Endothelial cell of umbilical vein (primary cell): Measurements from ENCODE around the gene AKAP8L. TPM values are rescaled to one million over a fixed set of nuclear protein-coding genes. Genes with fewer than 3 reads are reported as not detected.

Experiments
- BruUV-seq: library from RNA; stranded (reverse); fragments of 400-500 nt; replicated peaks from 2 replicates; lab custom pipeline; 2021; lab: Mats Ljungman, UMichigan
- CTCF ChIA-PET: fragments of 300-600, 350-600 bp; sonication (Branson Sonifier 250); formaldehyde crosslinking; loops from one replicate; lab custom pipeline; 2021; ENCODE audit warnings: antibody characterized with exemption, inconsistent platforms; lab: Charles Lee
- POLR2A ChIA-PET: fragments of 300-600, 350-600 bp; sonication (Branson Sonifier 250); formaldehyde crosslinking; loops from one replicate; lab custom pipeline; 2021; ENCODE audit warnings: antibody characterized with exemption, inconsistent platforms; lab: Charles Lee
- DNase-seq: peaks from one replicate; pipeline ENCODE4 v3.0.0-alpha.2; 2011; ENCODE audit warnings: low read depth, low spot score
- FAIRE-seq: peaks from 2 replicates; lab custom pipeline; 2011; peaks lifted over from hg19 to GRCh38; lab: Jason Lieb, UNC
- H2AFZ ChIP-seq: 2 replicates; pipeline ENCODE4 v1.6.0; 2012; ENCODE audit warnings: low read depth, low read length, control low read depth, inconsistent platforms
- H3K27ac ChIP-seq: 2 replicates; pipeline ENCODE4 v1.5.1; 2011; ENCODE audit warnings: low read depth, mild to moderate bottlenecking, control low read depth, low read length, moderate library complexity; ENCODE audit not compliant: insufficient read depth
- H3K27me3 ChIP-seq, 2 experiments: 2 replicates each; pipeline versions ENCODE4 v1.6.0 to v1.6.1; 2011; ENCODE audit warnings: low read length in 2 of 2, mixed read lengths in 1 of 2; ENCODE audit not compliant: control insufficient read depth in 2 of 2, insufficient read depth in 2 of 2
- H3K36me3 ChIP-seq, 2 experiments: 2 replicates in 1 of 2; 3 replicates in 1 of 2; pipeline ENCODE4 v1.5.1; 2011; ENCODE audit warnings: low read length in 2 of 2, mild to moderate bottlenecking in 1 of 2, moderate library complexity in 1 of 2; ENCODE audit not compliant: control insufficient read depth in 2 of 2, insufficient read depth in 2 of 2; ENCODE audit errors: extremely low read depth in 1 of 2
- H3K4me1 ChIP-seq: 3 replicates; pipeline ENCODE4 v1.5.1; 2011; ENCODE audit warnings: mild to moderate bottlenecking, low read length; ENCODE audit not compliant: control insufficient read depth, insufficient read depth; ENCODE audit errors: extremely low read depth
- H3K4me2 ChIP-seq: 2 replicates; pipeline ENCODE4 v1.6.1; 2011; ENCODE audit warnings: low read length, control low read depth, mixed read lengths; ENCODE audit not compliant: insufficient read depth
- H3K4me3 ChIP-seq, 3 experiments: fragments of 200-600 bp in 1 of 3; sonication (generic), shearing (Covaris generic) in 1 of 3; replicated peaks in 1 of 3; 2 replicates each; pipeline ENCODE4 v1.5.1; 2011 to 2016; ENCODE audit warnings: control low read depth in 3 of 3, low read length in 3 of 3, mild to moderate bottlenecking in 2 of 3, inconsistent platforms in 1 of 3, low read depth in 1 of 3, moderate library complexity in 1 of 3; ENCODE audit not compliant: insufficient read depth in 1 of 3
- H3K79me2 ChIP-seq: 2 replicates; pipeline ENCODE4 v1.6.0; 2012; ENCODE audit warnings: low read length, inconsistent platforms; ENCODE audit not compliant: control insufficient read depth, insufficient read depth
- H3K9ac ChIP-seq: replicated peaks from 2 replicates; pipeline ENCODE3; 2011; ENCODE audit warnings: low read length, control low read depth; ENCODE audit not compliant: insufficient read depth; ENCODE audit errors: extremely low read depth
- H3K9me1 ChIP-seq: replicated peaks from 3 replicates; pipeline ENCODE4 v1.6.0; 2011; ENCODE audit warnings: mild to moderate bottlenecking, low read length; ENCODE audit not compliant: control insufficient read depth, insufficient read depth; ENCODE audit errors: extremely low read depth
- H3K9me3 ChIP-seq: replicated peaks from 2 replicates; pipeline ENCODE4 v1.5.1; 2012; ENCODE audit warnings: low read length, inconsistent platforms; ENCODE audit not compliant: control insufficient read depth, insufficient read depth
- H4K20me1 ChIP-seq: replicated peaks from 2 replicates; pipeline ENCODE3; 2011; ENCODE audit warnings: mild to moderate bottlenecking, low read length; ENCODE audit not compliant: control insufficient read depth, insufficient read depth; ENCODE audit errors: extremely low read depth
- EZH2 ChIP-seq: IDR thresholded peaks from 2 replicates; pipeline ENCODE4 v1.6.1; 2012; ENCODE audit warnings: borderline replicate concordance, low read depth, mild to moderate bottlenecking, moderate library complexity, low read length, inconsistent platforms; ENCODE audit not compliant: severe bottlenecking
- FOS ChIP-seq: IDR thresholded peaks from 2 replicates; pipeline ENCODE4 v1.6.1; 2011; ENCODE audit warnings: mild to moderate bottlenecking, low read length, moderate library complexity, borderline replicate concordance; ENCODE audit not compliant: insufficient read depth
- GATA2 ChIP-seq: IDR thresholded peaks from 2 replicates; pipeline ENCODE4 v1.7.0; 2011; ENCODE audit warnings: low read depth, mild to moderate bottlenecking, moderate library complexity, mixed read lengths, low read length; ENCODE audit not compliant: insufficient read length, insufficient read depth
- JUN ChIP-seq: IDR thresholded peaks from 2 replicates; pipeline ENCODE4 v1.6.1; 2011; ENCODE audit warnings: borderline replicate concordance, low read depth; ENCODE audit not compliant: insufficient read length, insufficient read depth
- MAX ChIP-seq: IDR thresholded peaks from 2 replicates; pipeline ENCODE4 v1.6.1; 2011; ENCODE audit not compliant: insufficient read depth, insufficient read length
- MYC ChIP-seq: IDR thresholded peaks from one replicate; pipeline ENCODE4 v1.6.1; 2011; ENCODE audit warnings: mild to moderate bottlenecking, low read depth, low read length
- dilution Hi-C: fragments of 300-500 bp; cut with MboI; formaldehyde crosslinking; loops from one replicate; pipeline ENCODE4 v1.15.0; 2019; ENCODE audit warnings: low sequenced_read_pairs; ENCODE audit not compliant: extremely low pct_ligation_motif_present
- intact Hi-C: fragments of 100-400 bp; cut with micrococcal nuclease; formaldehyde crosslinking; loops from one replicate; pipeline ENCODE4 v1.10.0; 2022
- polyA plus RNA-seq, 4 experiments: library from polyadenylated mRNA; depleted of rRNA in 3 of 4; stranded (reverse) in 3 of 4; unstranded in 1 of 4; fragments of >200 nt; gene quantifications; 2 replicates each; pipeline versions ENCODE4 v1.2.1 to v1.2.3, GENCODE V29; 2011 to 2012; ENCODE audit warnings: missing spikeins in 1 of 4
- total RNA-seq: library from RNA; stranded (reverse); gene quantifications from 2 replicates; pipeline ENCODE4 v1.2.3, GENCODE V29; 2021
- TF ChIP-seq, protein P1 (sequence below), 2 donors: IDR thresholded peaks; 1 replicate in 1 of 2; 2 replicates in 1 of 2; pipeline ENCODE4 v1.5.1; 2011; ENCODE audit warnings: low read length in 2 of 2, mild to moderate bottlenecking in 2 of 2, moderate library complexity in 2 of 2, control low read depth in 1 of 2, inconsistent platforms in 1 of 2, low read depth in 1 of 2; ENCODE audit not compliant: insufficient read depth in 1 of 2; ENCODE audit errors: extremely low read depth in 1 of 2

The AKAP8L gene
- total and polyA plus RNA-seq, 2 donors (not counting 3 experiments of a cell fraction or from before 2014, with no cell fraction given) = 63.9 to 99.6 TPM

- Histone ChIP-seq H3K4me3 (no peak overlapping the region), H3K36me3 (no peaks in the 10 kb centered on the region), H3K4me2 (no peak overlapping the region), H4K20me1 (no peaks in the 10 kb centered on the region), H3K9ac (no peak overlapping the region), H3K79me2 (no peaks in the 10 kb centered on the region), H3K9me1 (no peaks in the 10 kb centered on the region), H2AFZ (no peak overlapping the region), H3K27me3 (no peaks in the 10 kb centered on the region), H3K9me3 (no peaks in the 10 kb centered on the region), H3K4me1 (peaks cover 3% of the 10 kb centered on the region), H3K27ac (no peak overlapping the region)
- DNase-seq (no peak), FAIRE-seq (no peak)
- POLR2A ChIA-PET = no interaction called here
- BruUV-seq = no TSS peak
- TF ChIP-seq JUN (no peak), MYC (no peak)
- intact Hi-C loops = no loop called here
- CTCF ChIA-PET = interaction anchor here (0.5 to 2.5 kb wide), 4 partner anchors 19 to 346 kb away, joined by 3 to 19 read pairs (median 6); partner anchors contain the start of gene AKAP8L
- dilution Hi-C loops = no loop called here
Observed at GRCh38 chr19:15437355-15438123, 18.8 kb upstream of the AKAP8L start.

- intact Hi-C loops (no loop called here), dilution Hi-C loops (no loop called here)
- DNase-seq (no peak), FAIRE-seq (no peak)
- H3K79me2 ChIP-seq = peaks cover 5% of the 10 kb centered on the region
- H3K36me3 ChIP-seq = no peaks in the 10 kb centered on the region
- H3K9me3 ChIP-seq = no peaks in the 10 kb centered on the region
- POLR2A ChIA-PET = no interaction called here
- BruUV-seq = no TSS peak
- TF ChIP-seq MYC = no peak
- TF ChIP-seq MAX = no peak
- TF ChIP-seq JUN = no peak
- no peak for TF ChIP-seq GATA2
- TF ChIP-seq, protein P1, sequence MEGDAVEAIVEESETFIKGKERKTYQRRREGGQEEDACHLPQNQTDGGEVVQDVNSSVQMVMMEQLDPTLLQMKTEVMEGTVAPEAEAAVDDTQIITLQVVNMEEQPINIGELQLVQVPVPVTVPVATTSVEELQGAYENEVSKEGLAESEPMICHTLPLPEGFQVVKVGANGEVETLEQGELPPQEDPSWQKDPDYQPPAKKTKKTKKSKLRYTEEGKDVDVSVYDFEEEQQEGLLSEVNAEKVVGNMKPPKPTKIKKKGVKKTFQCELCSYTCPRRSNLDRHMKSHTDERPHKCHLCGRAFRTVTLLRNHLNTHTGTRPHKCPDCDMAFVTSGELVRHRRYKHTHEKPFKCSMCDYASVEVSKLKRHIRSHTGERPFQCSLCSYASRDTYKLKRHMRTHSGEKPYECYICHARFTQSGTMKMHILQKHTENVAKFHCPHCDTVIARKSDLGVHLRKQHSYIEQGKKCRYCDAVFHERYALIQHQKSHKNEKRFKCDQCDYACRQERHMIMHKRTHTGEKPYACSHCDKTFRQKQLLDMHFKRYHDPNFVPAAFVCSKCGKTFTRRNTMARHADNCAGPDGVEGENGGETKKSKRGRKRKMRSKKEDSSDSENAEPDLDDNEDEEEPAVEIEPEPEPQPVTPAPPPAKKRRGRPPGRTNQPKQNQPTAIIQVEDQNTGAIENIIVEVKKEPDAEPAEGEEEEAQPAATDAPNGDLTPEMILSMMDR (IDR thresholded peaks at IDR 0.05; ENCODE audit: extremely low read depth in 1 of 2, insufficient read depth in 1 of 2, low read depth in 1 of 2, low read length in 2 of 2) = no peak
- TF ChIP-seq EZH2 = no peak
- TF ChIP-seq FOS = no peak
- no peak overlapping the region for H3K9ac ChIP-seq
- CTCF ChIA-PET = interaction anchor here (0.5 to 2.5 kb wide), 5 partner anchors 18 to 345 kb away, joined by 3 to 19 read pairs (median 6); partner anchors contain the start of gene AKAP8L
- no peak overlapping the region for H3K4me2 ChIP-seq
- no peak overlapping the region for H3K4me3 ChIP-seq
- H4K20me1 ChIP-seq = no peaks in the 10 kb centered on the region
- no peaks in the 10 kb centered on the region for H3K9me1 ChIP-seq
- H2AFZ ChIP-seq = no peak overlapping the region
- no peaks in the 10 kb centered on the region for H3K27me3 ChIP-seq
- peaks cover 3% of the 10 kb centered on the region for H3K4me1 ChIP-seq
- H3K27ac ChIP-seq = no peak overlapping the region
Observed at GRCh38 chr19:15436826-15437110, 18.0 kb upstream of the AKAP8L start.
